GM10266 (cell line): ENCODE data around the gene DYNLT4.
"Not testable (repeated sequence)": the region's sequence is repeated elsewhere in the genome, so short reads cannot be mapped to it uniquely, and the experiment has no call there.

Source experiments
- DNase-seq: peaks from one replicate; pipeline ENCODE4 v3.0.0; 2012; ENCODE audit errors: extremely low spot score
- CTCF ChIP-seq: IDR thresholded peaks from 2 replicates; pipeline ENCODE4 v1.5.1; 2012; ENCODE audit warnings: mild to moderate bottlenecking, low read depth; ENCODE audit not compliant: control insufficient read depth, insufficient read depth; ENCODE audit errors: missing control alignments

The DYNLT4 gene

GRCh38 chr1:44801491-44802305 lies 5.5 kb downstream of the DYNLT4 start:
- no peak for TF ChIP-seq CTCF
- DNase-seq, result no peak

- TF ChIP-seq CTCF, result peak; percentile 97
- DNase-seq, result peak; percentile 99
Measured at GRCh38 chr1:44799770-44800584, 7.2 kb downstream of the DYNLT4 start, which contains the start of gene PLK3. Gene PLK3 (plus strand): TSS chr1:44800377. CDS start chr1:44800464, 87 bp downstream.

GRCh38 chr1:44798481-44799365 lies 8.4 kb downstream of the DYNLT4 start:
- no peak for DNase-seq
- TF ChIP-seq CTCF, result no peak

- not testable (repeated sequence) for DNase-seq
Measured at GRCh38 chr1:44797886-44798285, 9.3 kb downstream of the DYNLT4 start.

- DNase-seq, result no peak
- TF ChIP-seq CTCF, result no peak
Measured at GRCh38 chr1:44792736-44793502, 14.2 kb downstream of the DYNLT4 start.

- no peak for DNase-seq
- TF ChIP-seq CTCF, result no peak
Measured at GRCh38 chr1:44790968-44791801, 16.0 kb downstream of the DYNLT4 start.
